ENCODE results near the gene P2RX2.

The P2RX2 gene

GRCh38 chr12:132639956-132640520, 21.5 kb downstream of the P2RX2 start:
- TF ChIP-seq FOXM1 (IDR thresholded peaks at IDR 0.05; ENCODE audit: borderline replicate concordance, low read depth) (no peak), YY1 (IDR thresholded peaks at IDR 0.05; ENCODE audit: low read depth) (no peak), TAF1 (IDR thresholded peaks at IDR 0.05; ENCODE audit: low read depth) (no peak), TCF12 (IDR thresholded peaks at IDR 0.05; ENCODE audit: low read depth) (no peak), ZBTB7A (IDR thresholded peaks at IDR 0.05; ENCODE audit: low read depth) (no peak), NFIC (IDR thresholded peaks at IDR 0.05) (no peak), REST (IDR thresholded peaks at IDR 0.05; ENCODE audit: low read depth) (no peak), EP300 (IDR thresholded peaks at IDR 0.05; ENCODE audit: borderline replicate concordance) (no peak), EGR1 (IDR thresholded peaks at IDR 0.05) (no peak), RAD21 (IDR thresholded peaks at IDR 0.05; ENCODE audit: low read depth) (no peak), MAX (IDR thresholded peaks at IDR 0.05) (no peak), TEAD4 (IDR thresholded peaks at IDR 0.05) (no peak), CEBPB (IDR thresholded peaks at IDR 0.05) (no peak), CREB1 (IDR thresholded peaks at IDR 0.05; ENCODE audit: low read depth) (no peak), USF1 (IDR thresholded peaks at IDR 0.05) (no peak)

- TF ChIP-seq FOXM1 (IDR thresholded peaks at IDR 0.05; ENCODE audit: borderline replicate concordance, low read depth) (no peak), ZBTB7A (IDR thresholded peaks at IDR 0.05; ENCODE audit: low read depth) (no peak)
Measured at GRCh38 chr12:132640936-132641335, 22.4 kb downstream of the P2RX2 start.

GRCh38 chr12:132641811-132642650, 23.5 kb downstream of the P2RX2 start:
- TF ChIP-seq RAD21 (IDR thresholded peaks at IDR 0.05; ENCODE audit: low read depth) (no peak), ZBTB7A (IDR thresholded peaks at IDR 0.05; ENCODE audit: low read depth) (no peak), NFIC (IDR thresholded peaks at IDR 0.05) (no peak), TEAD4 (IDR thresholded peaks at IDR 0.05) (no peak), YY1 (IDR thresholded peaks at IDR 0.05; ENCODE audit: low read depth) (no peak), REST (IDR thresholded peaks at IDR 0.05; ENCODE audit: low read depth) (no peak), TAF1 (IDR thresholded peaks at IDR 0.05; ENCODE audit: low read depth) (no peak), FOXM1 (IDR thresholded peaks at IDR 0.05; ENCODE audit: borderline replicate concordance, low read depth) (no peak), TCF12 (IDR thresholded peaks at IDR 0.05; ENCODE audit: low read depth) (no peak), USF1 (IDR thresholded peaks at IDR 0.05) (no peak), EP300 (IDR thresholded peaks at IDR 0.05; ENCODE audit: borderline replicate concordance) (no peak), EGR1 (IDR thresholded peaks at IDR 0.05) (no peak)

GRCh38 chr12:132642846-132643835, 24.6 kb downstream of the P2RX2 start:
- TF ChIP-seq YY1 (IDR thresholded peaks at IDR 0.05; ENCODE audit: low read depth) (no peak), EGR1 (IDR thresholded peaks at IDR 0.05) (no peak), NFIC (IDR thresholded peaks at IDR 0.05) (no peak), MAX (IDR thresholded peaks at IDR 0.05) (no peak), RAD21 (IDR thresholded peaks at IDR 0.05; ENCODE audit: low read depth) (no peak), ZBTB7A (IDR thresholded peaks at IDR 0.05; ENCODE audit: low read depth) (no peak), USF1 (IDR thresholded peaks at IDR 0.05) (no peak), FOXM1 (IDR thresholded peaks at IDR 0.05; ENCODE audit: borderline replicate concordance, low read depth) (no peak), CREB1 (IDR thresholded peaks at IDR 0.05; ENCODE audit: low read depth) (no peak), TCF12 (IDR thresholded peaks at IDR 0.05; ENCODE audit: low read depth) (no peak), TAF1 (IDR thresholded peaks at IDR 0.05; ENCODE audit: low read depth) (no peak), TEAD4 (IDR thresholded peaks at IDR 0.05) (no peak), CEBPB (IDR thresholded peaks at IDR 0.05) (no peak), REST (IDR thresholded peaks at IDR 0.05; ENCODE audit: low read depth) (no peak), EP300 (IDR thresholded peaks at IDR 0.05; ENCODE audit: borderline replicate concordance) (no peak)

All from Ishikawa (cell line).